Activated naive CD8-positive, alpha-beta T cell treated with anti-CD3 and anti-CD28 coated beads, Interleukin-2, amount 50 U/mL, for 24 hours (primary cell): Measurements from ENCODE around the gene RPL36.
"Not testable (repeated sequence)": the region's sequence is repeated elsewhere in the genome, so short reads cannot be mapped to it uniquely, and the experiment has no call there.

ENCODE experiments used
- ATAC-seq: fragments of 150-1000 bp; cut with Tn5 transposase; one replicate; pipeline ENCODE4 v1.10.0; 2021
- DNase-seq: peaks from one replicate; pipeline ENCODE4 v3.0.0; 2021
- H3K27ac Mint-ChIP-seq: one replicate; pipeline ENCODE4 v1.8.0; 2021; ENCODE audit warnings: mild to moderate bottlenecking, mixed read lengths
- H3K27me3 Mint-ChIP-seq: one replicate; pipeline ENCODE4 v1.8.0; 2021; ENCODE audit warnings: mixed read lengths
- H3K36me3 Mint-ChIP-seq: one replicate; pipeline ENCODE4 v1.8.0; 2021; ENCODE audit warnings: low read depth, mixed read lengths
- H3K4me1 Mint-ChIP-seq: one replicate; pipeline ENCODE4 v1.8.0; 2021; ENCODE audit warnings: mixed read lengths
- H3K4me3 Mint-ChIP-seq: one replicate; pipeline ENCODE4 v1.8.0; 2021; ENCODE audit warnings: mild to moderate bottlenecking, moderate library complexity, mixed read lengths
- H3K9me3 Mint-ChIP-seq: one replicate; pipeline ENCODE4 v1.8.0; 2021; ENCODE audit warnings: mixed read lengths

RPL36 gene

DNA sequence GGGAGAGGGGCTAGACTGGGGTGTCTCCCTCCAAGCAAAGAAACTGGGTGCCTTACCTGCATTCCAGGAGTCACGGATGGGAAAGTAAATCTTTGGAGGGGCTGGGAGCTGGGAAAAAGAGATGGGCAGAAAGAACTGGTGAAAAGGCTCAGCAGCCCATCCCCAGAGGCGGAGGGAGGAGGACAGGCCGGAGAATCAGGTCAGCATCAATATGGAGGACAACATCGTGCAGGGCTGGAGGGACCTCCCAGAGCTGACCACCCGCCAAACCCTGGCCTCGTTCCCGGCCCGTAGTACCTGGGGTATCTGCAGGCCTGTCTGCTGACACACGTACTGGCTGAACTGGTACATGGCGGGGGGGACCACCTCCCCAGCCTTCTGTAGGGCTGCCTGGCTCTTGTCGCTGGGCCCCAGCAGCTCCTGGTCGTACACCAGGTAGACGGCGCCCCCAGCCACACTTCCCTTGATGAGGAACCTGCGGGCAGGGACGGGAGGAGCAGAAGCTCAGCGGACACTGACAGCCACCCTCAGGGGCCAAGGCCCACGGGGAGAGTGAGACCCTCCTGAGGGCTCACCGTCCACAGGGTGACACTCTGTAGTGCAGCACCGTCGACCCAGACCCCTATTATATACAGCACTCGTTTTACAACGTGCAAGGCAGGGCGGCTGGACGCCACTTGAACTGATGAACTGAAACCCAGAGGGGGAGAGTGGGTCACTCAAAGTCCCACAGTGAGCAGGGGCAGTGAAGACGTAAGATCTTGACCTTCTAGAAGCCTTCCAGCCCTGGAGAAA, 10.6 kb upstream of the RPL36 start:
- Mint-ChIP-seq H3K27me3 (peaks cover 4% of the 10 kb centered on the region), H3K36me3 (no peaks in the 10 kb centered on the region), H3K9me3 (no peaks in the 10 kb centered on the region), H3K4me3 (peak overlapping the region; percentile 98), H3K4me1 (peaks cover 15% of the 10 kb centered on the region), H3K27ac (peak overlapping the region; percentile 99)
- no peak for DNase-seq
- no peak for ATAC-seq

DNA sequence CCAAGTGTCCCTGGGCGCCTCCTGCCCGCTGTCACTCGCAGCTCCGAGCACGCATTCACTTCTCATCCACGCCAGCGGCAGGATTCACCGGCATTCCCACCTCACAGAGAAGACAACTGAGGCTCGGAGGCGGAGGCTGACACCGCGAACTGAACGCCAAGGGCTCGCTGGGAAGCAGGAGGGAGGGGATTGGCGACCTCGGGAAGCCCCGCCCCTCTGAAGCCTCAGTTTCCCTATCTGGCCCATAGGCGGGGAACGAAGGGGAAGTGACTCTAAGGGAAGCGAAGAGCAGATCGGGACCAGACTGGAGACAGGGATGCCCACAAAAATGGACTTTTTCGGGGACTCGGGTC, 10.0 kb upstream of the RPL36 start:
- Mint-ChIP-seq H3K36me3 (no peaks in the 10 kb centered on the region), H3K27me3 (peaks cover 4% of the 10 kb centered on the region), H3K4me1 (peaks cover 15% of the 10 kb centered on the region), H3K4me3 (peak overlapping the region; percentile 98), H3K9me3 (no peaks in the 10 kb centered on the region), H3K27ac (peak overlapping the region; percentile 99)
- ATAC-seq (peak; percentile 1), DNase-seq (no peak)

- peaks cover 16% of the 10 kb centered on the region for H3K4me1 Mint-ChIP-seq
- H3K27me3 Mint-ChIP-seq: peaks cover 4% of the 10 kb centered on the region
- H3K36me3 Mint-ChIP-seq: no peaks in the 10 kb centered on the region
- DNase-seq (peak; percentile 97), ATAC-seq (peak; percentile 97)
- no peaks in the 10 kb centered on the region for H3K9me3 Mint-ChIP-seq
- H3K27ac Mint-ChIP-seq: peak within 1 kb of the TSS; percentile 99
- H3K4me3 Mint-ChIP-seq: peak within 1 kb of the TSS; percentile 98
Measured at GRCh38 chr19:5680437-5681368, 9.4 kb upstream of the RPL36 start, which contains the start of the genes HSD11B1L and MICOS13. Gene HSD11B1L (plus strand): TSS chr19:5681027. CDS start chr19:5684833, 3,806 bp downstream. Gene MICOS13 (minus strand): TSS chr19:5680516. CDS start chr19:5680486, 30 bp downstream.

DNA sequence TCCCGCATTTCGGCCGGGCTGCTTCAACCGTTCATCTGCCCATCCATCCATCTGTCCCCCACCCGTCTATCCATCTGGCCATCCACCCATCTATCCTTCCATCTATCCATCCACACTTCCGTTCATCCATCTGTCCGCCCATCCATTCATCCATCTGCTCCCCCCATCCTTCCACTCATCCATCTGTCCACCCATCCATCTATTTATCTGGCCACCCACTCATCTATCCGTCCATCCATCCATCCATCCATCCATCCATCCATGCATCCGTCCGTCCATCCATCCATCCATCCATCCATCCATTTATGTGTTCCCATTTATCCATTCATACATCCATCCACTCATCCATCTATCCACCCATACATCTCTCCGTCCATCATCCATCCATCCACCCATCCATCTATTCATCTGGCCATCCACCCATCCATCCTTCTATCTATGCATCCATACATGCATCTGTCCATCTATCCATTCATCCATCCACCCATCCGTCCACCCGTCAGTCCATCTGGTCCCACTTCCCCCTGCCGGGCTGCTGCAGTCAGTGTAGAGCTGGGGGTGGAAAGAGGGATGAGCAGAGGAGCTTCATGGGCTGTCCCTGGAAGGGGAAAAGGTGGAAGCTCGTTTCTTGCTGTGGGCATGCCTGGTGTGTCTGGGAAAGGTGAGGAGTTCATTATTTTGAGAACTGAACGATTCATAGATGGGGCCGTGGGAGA, 8.5 kb upstream of the RPL36 start:
- DNase-seq (no peak), ATAC-seq (no peak)
- Mint-ChIP-seq H3K4me1 (peaks cover 22% of the 10 kb centered on the region), H3K9me3 (no peaks in the 10 kb centered on the region), H3K27me3 (peaks cover 4% of the 10 kb centered on the region), H3K4me3 (peak overlapping the region; percentile 74), H3K27ac (peak overlapping the region; percentile 73), H3K36me3 (no peaks in the 10 kb centered on the region)

DNA sequence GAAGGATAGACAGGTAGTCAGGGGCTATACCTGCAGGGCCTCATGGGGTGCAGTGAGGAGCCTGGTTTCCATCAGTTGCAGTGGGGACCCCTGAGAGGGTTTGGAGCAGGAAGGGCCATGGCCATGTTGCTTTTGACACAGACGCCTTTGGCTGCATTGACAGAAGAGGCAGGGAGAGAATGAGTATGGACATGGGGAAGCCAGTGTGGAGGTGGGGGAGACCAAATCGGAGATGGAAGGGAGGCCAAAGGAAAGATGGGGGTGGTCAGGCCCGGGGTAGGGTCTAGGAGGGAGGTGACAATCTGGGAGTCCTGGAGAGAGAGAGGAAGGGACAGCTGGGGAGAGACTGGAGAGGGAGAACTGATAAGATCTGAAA, 8.0 kb upstream of the RPL36 start:
- Mint-ChIP-seq H3K36me3 (no peaks in the 10 kb centered on the region), H3K27ac (peak overlapping the region; percentile 73), H3K4me1 (peaks cover 23% of the 10 kb centered on the region)

DNA sequence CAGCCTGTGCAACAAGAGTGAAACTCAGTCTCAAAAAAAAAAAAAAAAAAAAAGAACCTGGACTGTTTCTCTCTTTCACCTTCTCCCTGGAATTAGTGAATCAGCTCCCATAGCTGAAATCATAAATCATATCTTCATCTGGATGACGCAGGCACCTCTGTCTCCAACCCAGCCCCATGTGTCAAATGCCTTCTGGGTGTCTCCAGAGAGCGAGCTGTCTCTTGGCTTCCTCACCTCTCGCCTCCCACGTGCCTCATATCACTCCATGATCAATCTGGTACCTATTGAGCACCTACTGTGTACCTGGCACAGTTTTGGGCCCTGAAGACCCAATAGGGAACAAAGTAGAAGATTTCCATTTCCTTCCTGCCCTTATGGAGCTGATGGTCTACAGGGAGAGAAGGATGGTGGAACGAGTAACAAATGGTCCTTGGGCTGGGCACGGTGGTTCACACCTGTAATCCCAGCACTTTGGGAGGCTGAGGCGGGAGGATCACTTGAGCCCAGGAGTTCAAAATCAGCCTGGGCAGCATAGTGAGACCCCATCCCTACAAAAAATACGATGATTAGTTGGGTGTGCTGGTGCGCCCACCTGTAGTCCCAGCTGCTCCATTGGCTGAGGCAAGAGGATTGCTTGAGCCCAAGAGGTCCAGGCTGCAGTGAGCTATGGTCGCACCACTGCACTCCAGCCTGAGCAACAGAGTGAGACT, 6.8 kb upstream of the RPL36 start:
- H3K36me3 Mint-ChIP-seq: no peaks in the 10 kb centered on the region
- H3K27me3 Mint-ChIP-seq: peaks cover 4% of the 10 kb centered on the region
- H3K4me1 Mint-ChIP-seq: peaks cover 26% of the 10 kb centered on the region
- no peak overlapping the region for H3K4me3 Mint-ChIP-seq
- H3K27ac Mint-ChIP-seq: no peak overlapping the region
- no peak for DNase-seq
- no peaks in the 10 kb centered on the region for H3K9me3 Mint-ChIP-seq
- no peak for ATAC-seq

More for the DNA sequence above, 8.0 kb upstream of the RPL36 start:
- Mint-ChIP-seq H3K9me3 (no peaks in the 10 kb centered on the region), H3K27me3 (peaks cover 4% of the 10 kb centered on the region), H3K4me3 (peak overlapping the region; percentile 74)
- no peak for ATAC-seq
- no peak for DNase-seq

GRCh38 chr19:5684694-5685430, 5.2 kb upstream of the RPL36 start:
- H3K4me3 Mint-ChIP-seq: no peak overlapping the region

GRCh38 chr19:5686326-5686646, 3.8 kb upstream of the RPL36 start:
- peaks cover 27% of the 10 kb centered on the region for H3K4me1 Mint-ChIP-seq
- DNase-seq (no peak), ATAC-seq (no peak)
- H3K9me3 Mint-ChIP-seq: no peaks in the 10 kb centered on the region
- H3K4me3 Mint-ChIP-seq: peak overlapping the region; percentile 77
- H3K27me3 Mint-ChIP-seq: peaks cover 6% of the 10 kb centered on the region
- peaks cover 14% of the 10 kb centered on the region for H3K36me3 Mint-ChIP-seq
- peak overlapping the region; percentile 85 for H3K27ac Mint-ChIP-seq

More at GRCh38 chr19:5684694-5685430, 5.2 kb upstream of the RPL36 start:
- DNase-seq (no peak), ATAC-seq (no peak)
- Mint-ChIP-seq H3K4me1 (peaks cover 27% of the 10 kb centered on the region), H3K27me3 (peaks cover 5% of the 10 kb centered on the region), H3K9me3 (no peaks in the 10 kb centered on the region), H3K36me3 (peaks cover under 1% of the 10 kb centered on the region), H3K27ac (no peak overlapping the region)

- H3K9me3 Mint-ChIP-seq: no peaks in the 10 kb centered on the region
- H3K27ac Mint-ChIP-seq: peak overlapping the region; percentile 85
- H3K4me3 Mint-ChIP-seq: peak overlapping the region; percentile 77
- peaks cover 23% of the 10 kb centered on the region for H3K4me1 Mint-ChIP-seq
- peak; percentile 71 for ATAC-seq
- peak; percentile 100 for DNase-seq
- peaks cover 3% of the 10 kb centered on the region for H3K27me3 Mint-ChIP-seq
- peaks cover 18% of the 10 kb centered on the region for H3K36me3 Mint-ChIP-seq
Measured at GRCh38 chr19:5686647-5687359, 3.3 kb upstream of the RPL36 start.

DNA sequence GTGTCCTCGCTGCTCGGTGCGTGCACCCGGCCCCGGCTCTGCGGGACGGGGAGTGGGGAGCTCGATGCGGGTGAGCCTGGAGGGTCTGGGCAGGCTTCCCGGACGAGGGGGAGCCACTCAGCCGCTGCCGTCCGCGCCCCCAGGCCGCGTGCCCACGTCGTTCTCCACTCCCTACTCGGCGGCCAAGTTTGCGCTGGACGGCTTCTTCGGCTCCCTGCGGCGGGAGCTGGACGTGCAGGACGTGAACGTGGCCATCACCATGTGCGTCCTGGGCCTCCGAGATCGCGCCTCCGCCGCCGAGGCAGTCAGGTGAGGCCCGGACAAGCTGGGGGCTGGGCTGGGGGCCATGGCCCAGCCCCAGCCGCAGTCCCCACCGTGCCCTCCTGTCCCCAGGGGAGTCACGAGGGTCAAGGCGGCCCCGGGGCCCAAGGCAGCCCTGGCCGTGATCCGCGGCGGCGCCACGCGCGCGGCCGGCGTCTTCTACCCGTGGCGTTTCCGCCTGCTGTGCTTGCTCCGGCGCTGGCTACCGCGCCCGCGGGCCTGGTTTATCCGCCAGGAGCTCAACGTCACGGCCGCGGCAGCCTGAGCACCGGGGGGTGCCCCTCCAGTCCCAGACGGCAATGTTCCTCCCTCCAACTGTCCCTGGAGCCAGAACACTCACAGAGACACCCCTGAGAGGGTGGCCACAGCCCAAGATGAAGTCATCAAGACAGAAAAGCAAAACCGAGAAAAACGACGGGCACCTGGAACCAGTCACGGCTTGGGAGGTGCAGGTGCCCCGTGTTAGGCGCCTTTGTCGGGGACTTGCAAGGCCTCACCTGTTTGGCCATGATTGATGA, 2.5 kb upstream of the RPL36 start:
- ATAC-seq: no peak
- Mint-ChIP-seq H3K4me1 (peaks cover 31% of the 10 kb centered on the region), H3K4me3 (peak overlapping the region; percentile 77), H3K27ac (no peak overlapping the region), H3K9me3 (no peaks in the 10 kb centered on the region), H3K27me3 (peaks cover 3% of the 10 kb centered on the region), H3K36me3 (peaks cover 26% of the 10 kb centered on the region)
- no peak for DNase-seq

DNA sequence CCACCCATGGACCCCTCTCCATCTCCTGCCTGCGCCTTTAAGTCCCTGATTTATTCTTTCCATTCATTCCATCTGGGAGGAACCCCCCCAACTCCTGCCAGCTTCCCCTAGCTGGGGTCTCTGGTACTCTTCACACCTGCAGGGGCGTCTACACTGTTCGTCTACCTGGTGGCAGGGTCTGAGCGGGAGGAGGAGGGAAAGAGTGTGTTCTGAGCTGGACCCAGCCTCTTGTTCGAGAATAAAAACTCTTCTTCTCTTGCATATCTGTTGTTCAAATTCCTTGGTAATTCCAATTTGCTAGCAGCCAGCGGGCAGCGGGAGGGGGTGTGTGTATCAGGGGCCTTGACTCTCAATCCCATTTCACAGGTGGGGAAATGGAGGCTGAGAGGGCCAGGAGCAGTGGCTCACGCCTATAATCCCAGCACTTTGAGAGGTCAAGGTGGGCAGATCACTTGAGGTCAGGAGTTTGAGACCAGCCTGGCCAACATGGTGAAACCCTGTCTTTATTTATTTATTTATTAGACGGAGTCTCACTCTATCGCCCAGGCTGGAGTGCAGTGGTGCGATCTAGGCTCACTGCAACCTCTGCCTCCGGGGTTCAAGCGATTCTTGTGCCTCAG, 1.7 kb upstream of the RPL36 start:
- Mint-ChIP-seq H3K4me1 (peaks cover 36% of the 10 kb centered on the region), H3K4me3 (peak overlapping the region; percentile 23), H3K36me3 (peaks cover 33% of the 10 kb centered on the region)
- not testable (repeated sequence) for H3K27me3 Mint-ChIP-seq, H3K9me3 Mint-ChIP-seq, ATAC-seq, DNase-seq, H3K27ac Mint-ChIP-seq
